AG08396 (cell line): ENCODE measurements around the gene ADAMTSL1.

Experiments used
- DNase-seq: peaks from one replicate; pipeline ENCODE4 v3.0.0; 2012; ENCODE audit warnings: low spot score, mixed read lengths

The ADAMTSL1 gene

DNA sequence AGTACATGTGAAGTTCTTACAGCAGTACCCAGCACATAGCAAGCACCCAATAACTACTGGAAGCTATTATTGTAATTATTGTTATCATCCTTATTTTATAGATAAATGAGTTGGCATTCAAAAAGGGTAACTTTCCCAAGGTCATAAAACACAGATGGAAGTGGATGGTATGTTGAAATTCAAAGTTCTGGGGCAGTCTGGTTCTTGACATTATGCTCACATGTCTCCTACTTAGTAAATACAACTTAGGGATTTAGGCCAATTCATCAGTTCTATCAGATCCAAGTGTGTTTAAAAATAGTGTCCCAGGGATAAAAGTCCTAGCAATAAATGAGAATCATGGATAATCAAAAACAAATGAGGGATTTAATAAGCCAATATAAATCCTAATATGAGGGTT lies 265.2 kb downstream of the ADAMTSL1 start:
- DNase-seq, result no peak

DNA sequence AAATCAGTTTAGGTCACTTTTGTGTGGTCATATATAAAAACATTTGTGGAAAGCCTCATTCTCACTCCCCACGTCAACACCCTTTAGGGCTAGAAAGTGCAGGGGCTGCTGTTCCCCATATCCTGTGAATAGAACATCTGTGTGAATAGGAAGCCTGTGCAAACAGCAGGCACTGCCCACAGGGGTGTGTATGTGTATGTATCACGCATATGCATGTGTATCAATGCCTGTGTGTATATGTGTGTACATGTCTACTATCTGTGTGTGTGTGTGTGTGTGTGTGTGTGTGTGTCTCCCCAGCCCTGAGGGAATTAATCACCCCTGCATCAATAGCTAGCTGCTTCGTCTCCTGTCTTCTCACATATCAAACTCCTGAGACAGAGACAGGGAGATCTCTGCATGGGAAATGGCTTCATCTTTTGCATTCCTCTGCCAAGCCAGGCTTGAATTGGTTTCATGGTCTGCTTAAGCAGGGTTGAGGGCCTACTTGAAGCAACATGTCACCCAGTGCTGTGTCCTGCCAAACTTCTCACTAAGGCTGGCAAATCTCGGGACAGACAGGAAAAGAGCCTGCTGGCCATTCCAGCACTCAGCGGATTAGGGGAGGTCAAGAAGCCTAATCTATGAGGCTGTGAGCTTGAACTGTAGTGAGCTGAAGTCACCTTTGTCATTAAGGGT lies 265.8 kb downstream of the ADAMTSL1 start:
- no peak for DNase-seq

DNA sequence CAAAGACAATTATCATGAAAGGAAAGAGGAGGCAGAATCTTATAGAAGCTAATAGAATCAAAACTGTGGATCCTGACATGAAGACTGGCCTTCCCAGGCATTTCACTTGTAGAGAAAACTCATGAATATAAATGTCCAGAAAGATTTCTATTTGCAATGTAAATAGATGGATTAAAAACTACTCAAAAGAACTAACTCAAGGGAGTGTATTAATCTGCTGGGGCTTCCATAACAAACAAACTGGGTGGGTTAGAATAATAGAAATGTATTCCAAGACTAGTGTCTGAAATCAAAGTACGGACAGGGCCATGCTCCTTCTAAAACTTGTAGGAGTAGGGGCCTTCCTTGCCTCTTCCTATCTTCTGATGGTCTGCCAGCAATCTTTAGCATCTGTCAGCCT lies 267.4 kb downstream of the ADAMTSL1 start:
- DNase-seq, result no peak

DNA sequence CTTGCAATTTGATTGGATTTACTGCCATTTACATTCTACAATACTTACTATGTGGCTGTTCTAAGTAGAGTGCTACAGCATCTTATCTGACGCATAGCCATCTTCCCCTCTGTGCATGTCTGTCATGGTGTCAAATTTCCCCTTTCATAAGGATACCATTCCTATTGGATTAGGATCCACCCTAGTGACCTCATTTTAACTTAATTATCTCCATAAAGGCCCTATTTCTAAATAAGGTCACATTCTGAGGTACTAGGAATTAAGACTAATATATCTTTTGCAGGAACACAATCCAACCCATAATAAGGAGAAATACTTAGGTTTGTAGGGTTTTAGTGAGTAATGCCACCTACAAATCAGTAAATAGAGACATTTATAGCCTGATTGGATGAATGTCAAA lies 268.0 kb downstream of the ADAMTSL1 start:
- DNase-seq, result no peak

DNA sequence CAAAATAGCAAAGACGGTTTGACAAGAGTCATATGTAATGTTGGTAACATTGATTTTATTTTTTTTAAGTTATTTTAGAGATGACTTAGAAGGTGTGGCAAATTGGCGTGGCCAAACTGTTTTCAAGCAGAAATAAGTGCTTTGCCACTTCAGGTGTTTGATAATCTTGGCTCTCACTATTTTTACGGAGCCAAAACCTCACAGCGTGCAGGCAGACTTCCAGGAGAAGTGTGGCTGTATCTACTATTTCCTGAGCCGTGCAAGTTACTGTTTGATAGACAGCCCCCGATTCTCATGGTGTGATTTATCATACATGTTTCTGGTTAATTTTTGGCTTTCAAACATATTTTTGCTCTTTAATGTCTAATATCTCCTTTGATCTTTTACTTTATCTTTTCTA lies 269.5 kb downstream of the ADAMTSL1 start:
- DNase-seq, result no peak

DNA sequence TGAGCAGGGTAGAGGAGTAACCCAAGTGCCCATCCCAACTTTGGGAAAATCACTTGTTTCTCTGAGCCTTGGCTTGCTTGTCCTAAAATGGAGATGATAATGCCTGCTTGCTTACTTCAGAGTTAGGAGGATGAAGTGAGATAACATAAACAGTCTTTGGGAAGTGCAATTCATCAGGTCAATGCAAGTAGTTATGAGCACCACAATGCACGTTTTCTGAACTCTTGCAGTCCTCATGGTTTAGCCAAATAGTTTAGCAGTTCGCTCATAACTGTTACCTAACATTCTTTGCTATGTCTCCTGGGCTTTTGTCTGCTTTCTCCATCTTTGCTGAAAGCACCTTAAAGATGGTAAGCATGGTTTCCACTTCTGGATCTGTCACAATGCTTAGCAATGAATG lies 270.0 kb downstream of the ADAMTSL1 start:
- DNase-seq, result no peak

DNA sequence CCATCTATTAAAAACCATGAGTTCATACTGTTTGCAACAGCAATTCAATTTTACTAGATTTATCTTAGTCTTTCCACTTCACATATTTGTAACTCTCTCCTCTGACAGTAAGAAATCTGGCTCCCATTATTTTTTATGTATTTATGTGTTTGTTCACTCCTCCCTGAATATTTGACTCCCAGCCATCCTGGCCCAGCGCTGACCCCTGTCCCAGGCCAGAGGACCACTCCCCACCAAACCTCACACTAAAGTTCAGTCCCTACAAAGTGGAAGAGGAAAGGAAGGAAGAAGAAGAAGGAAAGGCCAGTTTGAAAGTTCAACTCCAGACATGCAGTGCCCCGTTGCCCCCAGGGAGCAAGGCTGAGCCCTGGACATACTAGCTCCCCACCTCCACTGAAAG lies 271.8 kb downstream of the ADAMTSL1 start:
- DNase-seq, result no peak

DNA sequence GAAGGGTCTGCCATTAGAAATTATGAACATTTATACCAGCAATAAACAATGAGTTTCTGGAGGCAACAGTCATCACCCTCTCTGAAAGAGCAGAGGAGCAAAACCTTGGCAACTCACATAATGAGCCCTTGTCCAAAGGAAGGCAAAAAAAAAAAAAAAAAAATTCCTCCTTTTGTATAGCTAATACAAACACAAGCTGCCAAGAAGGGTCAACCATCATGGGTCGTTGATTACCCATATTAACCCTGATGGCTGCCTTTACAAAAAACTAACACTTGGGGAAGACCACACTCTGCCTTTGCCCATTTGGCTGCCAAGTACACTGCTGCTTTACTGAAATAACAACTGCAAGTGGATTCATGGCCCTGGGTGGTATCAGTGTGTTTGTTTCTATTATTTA lies 272.7 kb downstream of the ADAMTSL1 start:
- no peak for DNase-seq

DNA sequence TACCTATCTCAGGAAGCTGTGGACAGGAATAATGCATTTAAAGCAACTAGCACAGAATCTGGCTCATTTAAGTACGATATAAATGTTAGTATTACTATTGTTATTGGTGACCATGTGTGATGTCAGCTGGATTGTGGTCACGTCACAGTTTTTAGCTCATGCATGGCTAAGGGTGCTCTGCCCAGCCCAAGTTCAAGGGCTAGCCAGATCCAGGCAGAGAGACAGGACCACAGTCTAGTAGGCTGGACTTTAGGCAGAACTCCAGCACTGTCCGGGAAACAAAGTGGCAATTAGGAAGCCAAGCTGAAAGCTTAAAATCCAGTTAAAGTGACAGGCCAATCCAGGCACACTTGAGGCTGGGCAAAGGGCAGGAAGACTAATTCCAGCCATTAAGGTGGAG lies 273.6 kb downstream of the ADAMTSL1 start:
- DNase-seq, result peak; percentile 8

DNA sequence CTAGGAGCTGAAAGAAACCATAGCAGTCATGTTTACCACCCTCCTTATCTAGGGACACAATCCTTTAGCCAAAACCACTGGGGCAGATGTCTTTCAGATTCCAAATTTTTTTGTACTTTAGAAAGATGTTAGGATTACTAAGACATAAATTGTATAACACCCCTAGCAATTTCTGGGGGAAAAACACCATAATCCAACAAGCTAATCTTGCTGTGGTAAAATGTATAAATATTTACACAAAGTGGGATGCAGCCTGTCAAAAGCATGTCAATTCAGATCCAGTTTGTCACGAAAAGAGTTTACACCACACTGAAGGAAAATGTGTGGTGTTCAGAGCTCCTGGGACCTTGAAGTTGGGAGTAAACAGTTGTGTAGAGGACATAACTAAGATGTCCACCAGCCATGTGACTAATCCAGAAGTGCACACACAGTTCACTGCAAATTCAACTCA lies 274.3 kb downstream of the ADAMTSL1 start:
- DNase-seq, result peak; percentile 36

DNA sequence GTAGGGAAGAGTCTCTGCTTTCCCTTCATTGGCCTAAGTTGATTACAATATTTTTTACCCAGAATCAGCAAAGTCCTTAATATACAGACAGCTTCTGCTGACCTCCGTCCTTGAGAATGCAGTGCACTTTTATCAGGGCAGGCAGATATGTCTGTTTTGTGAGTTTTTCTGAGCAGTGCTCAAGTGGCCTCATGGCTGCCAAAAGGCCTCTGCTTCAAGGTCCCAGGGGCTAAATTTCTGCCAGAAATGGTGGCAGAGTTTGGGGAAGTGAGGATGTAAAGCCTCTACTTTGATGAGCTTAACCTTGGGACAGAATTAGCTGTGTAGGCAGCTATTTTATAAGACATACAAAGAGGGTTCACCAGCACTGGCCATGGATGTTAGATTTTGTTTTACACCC lies 275.8 kb downstream of the ADAMTSL1 start:
- DNase-seq, result no peak

DNA sequence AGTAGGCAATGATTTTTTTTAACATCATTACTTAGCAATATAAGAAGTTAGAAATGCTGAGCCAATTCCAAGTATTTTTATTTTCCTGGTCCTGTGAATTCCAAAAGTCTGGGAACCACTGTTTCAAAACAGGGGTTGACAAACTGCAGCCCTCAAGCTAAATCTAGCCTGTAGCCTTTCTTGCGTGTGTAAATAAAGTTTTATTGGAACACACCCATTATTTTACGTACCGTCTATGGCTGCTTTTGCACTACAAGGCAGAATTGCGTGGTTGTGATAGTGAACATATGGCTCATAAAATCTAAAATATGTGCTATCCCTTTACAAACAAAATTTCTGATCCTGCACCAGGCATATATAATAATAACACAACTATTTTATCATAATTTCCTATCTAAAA lies 280.0 kb downstream of the ADAMTSL1 start:
- no peak for DNase-seq

DNA sequence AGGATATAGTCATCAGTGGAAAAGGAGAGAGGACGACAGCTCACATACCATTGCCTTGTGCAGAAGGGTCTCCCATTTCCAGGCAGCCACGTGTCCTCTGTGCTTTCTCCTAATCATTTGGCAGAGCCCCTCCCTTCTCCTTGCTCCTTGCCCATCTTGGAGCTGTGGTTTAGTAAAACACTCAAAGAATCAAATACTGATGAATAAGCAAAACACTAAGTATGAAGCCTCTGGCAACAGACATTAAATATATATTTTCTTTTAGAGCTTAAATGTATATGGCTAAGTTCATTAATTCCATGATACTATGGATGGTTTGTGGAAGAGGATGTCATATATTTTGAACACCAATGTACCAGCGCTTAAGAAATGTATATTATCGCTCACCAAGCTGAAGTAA lies 280.6 kb downstream of the ADAMTSL1 start:
- no peak for DNase-seq

DNA sequence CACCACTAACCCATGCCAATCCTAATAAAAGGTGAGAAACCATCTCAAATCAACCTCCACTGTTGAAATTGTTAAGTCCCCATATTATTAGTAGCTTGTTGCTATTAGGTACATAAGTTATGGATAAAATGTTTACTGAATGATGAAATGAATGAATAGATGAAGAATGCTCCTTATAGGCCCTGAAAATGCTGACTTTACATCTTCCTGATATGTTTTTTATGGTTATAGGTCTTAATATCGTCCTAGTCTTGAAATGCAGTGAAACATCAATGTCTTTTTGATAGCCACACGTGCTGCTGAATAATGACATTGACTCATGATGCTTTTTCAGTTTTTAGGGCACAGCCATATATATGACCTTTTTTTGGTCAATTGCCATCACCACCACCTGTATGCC lies 281.3 kb downstream of the ADAMTSL1 start:
- no peak for DNase-seq

DNA sequence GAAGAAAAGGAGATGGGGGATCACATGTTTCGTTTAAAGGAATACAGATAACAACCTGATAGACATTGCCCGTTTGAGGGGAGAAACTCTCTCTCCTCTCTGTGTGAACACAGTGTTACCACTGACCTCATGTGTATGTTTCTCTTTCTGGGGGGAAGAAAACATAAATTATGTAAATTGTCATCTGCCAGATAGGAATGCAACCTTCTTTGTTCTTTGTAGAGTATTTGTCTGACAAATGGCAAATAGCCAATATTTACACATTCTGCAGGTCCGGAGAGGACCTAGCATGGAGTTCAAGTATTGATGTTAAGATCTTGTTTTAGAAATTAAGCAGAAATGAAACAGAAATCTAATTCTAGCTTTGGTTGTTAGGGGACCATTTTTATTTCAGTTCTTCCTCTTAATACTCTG lies 282.8 kb downstream of the ADAMTSL1 start:
- DNase-seq, result no peak

DNA sequence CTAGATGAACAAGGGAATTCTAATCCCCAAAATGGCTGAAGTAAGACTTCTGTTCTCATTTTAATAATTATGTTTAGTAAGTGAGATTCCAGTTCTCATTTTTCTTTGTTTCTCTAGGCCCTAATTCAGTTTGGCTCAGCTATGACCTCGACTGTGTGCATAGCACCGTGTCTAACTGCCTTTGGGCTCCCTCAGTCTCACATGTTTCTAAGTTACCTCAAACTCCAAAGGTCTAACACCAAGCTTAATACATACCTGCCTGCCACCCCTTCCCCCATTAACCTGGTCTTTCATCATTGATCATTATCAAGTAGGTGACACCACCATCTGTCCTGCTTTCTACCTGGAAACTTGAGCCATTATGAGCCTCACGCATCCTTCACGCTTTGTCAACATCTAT lies 285.9 kb downstream of the ADAMTSL1 start:
- no peak for DNase-seq

DNA sequence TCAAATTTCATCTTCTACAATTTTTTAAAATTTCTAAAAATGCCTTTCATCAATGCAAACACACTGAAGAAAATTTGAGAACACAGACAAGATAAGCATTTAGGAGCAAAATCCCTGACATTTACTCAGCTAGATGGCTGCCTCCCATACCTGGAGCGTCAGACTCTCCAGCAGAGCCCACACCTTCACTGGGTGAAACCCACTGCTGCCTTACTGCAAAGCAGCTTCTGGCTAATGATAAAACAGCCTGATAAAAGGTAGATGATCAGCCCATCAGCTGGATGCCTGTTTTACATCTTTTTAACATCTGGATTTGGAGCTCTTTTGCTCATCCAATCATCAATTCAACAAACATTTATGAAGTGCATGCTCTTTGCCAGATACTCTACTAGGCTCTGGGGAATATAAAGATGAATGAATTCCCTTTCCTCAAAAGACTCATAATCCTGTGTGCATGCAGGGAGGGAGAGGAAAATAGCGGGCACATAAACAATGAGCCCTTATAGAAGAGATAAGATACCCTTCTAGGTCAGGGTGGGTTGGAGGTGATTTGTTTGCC lies 287.9 kb downstream of the ADAMTSL1 start:
- no peak for DNase-seq

DNA sequence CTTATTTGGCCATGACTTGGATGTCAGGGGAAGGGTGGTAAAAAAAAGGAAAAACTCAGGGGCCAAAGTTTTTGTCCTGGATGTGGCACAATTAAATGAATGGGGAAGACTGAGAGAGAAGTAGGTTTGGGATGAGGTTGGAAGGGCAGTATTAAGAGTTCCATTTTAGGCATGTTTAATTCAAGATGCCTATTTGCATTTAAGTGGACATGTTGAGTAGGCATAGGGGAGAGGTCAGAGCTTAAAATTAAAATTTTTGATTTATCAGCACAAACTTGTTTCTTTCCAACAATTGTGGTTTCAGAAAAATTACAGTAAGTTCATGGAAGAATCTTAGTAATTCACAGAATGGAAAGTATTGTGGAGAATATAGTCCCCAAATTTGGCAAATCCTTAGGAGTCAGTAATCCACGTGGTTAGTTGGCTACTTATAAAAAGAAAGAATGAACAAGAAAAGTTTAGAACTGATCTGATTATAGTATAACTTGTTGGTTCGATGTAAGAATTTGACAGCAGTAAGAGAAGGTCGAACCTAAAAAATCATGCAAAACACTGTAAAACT lies 293.1 kb downstream of the ADAMTSL1 start:
- no peak for DNase-seq

DNA sequence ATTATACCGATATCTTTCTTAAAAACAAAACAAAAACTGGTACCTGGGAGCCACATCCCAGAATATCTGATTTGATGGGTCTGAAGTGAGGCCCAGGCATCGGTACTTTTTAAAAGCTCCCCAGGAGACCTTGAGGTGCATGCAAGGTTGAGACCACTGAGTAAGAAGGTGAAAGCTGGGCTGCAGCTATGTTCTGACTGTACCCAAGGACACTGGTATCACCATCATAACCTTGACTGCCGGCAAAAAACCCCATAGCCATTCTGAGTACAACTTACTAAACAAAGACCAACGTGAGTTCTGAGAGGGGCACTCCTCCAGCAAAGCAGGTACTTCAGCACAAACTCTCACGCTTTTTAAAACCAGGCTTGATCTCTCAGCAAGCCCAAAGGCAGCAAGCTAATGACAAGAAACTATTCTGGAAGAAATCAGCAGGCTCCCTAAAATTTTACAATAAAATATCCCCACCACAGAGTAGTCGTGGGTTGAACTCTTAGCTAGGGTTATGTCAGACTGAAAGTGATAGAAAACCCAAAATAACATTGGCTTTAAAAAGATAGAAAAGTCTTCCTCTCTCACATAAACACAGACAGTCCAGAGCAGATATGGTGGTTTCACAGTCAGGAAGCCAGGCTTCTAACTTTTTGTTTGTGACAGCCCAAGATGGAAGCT lies 295.1 kb downstream of the ADAMTSL1 start:
- DNase-seq, result no peak

DNA sequence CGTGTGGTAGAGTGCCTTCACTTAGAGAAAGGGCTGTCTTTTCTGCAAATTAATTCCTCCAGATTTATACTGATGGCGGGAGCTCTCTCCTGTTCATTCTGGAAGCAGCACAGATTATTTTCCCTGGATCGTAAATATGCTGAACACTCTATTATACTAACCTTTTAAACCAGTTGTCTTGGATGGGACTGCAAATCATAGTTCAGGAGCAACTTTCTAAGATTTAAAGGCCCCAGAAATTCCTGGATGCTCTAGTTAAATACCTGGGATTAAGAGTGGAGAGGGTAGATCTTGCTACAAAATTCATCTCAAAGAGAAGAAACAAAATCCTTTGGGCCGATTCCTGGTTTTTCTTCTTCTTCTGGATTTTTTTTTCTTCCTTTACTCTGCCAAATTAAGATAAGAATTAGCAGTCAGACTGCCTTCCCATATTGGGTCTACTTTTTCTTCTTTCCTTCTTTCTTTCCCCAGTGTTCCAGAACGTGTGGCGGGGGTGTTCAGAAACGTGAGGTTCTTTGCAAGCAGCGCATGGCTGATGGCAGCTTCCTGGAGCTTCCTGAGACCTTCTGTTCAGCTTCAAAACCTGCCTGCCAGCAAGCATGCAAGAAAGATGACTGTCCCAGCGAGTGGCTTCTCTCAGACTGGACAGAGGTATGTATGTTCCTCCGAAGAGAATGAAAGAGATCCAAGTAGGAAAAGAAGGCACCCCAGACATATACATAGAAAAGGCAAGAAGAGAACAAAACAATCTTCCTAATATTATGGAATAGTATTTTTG lies 296.4 kb downstream of the ADAMTSL1 start:
- DNase-seq, result no peak

DNA sequence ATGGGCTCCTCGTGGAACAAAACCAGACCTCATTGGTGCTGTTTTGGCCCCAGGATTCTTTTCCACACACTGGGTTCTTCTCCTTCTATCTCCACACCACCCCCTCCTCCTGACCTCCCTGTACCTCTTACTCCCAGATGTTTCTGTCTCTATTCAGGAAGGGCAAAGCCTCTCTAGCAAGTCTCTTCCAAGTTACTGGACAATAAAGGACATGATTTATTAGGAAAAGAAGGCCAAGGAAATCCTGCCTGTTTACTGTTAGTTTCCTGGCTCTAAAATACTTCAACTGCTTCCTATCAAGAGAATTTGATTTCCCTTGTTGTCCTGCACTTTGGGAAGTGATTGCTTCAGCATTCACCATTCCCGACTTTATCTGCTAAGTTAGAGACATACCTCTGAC lies 297.1 kb downstream of the ADAMTSL1 start:
- DNase-seq, result no peak

DNA sequence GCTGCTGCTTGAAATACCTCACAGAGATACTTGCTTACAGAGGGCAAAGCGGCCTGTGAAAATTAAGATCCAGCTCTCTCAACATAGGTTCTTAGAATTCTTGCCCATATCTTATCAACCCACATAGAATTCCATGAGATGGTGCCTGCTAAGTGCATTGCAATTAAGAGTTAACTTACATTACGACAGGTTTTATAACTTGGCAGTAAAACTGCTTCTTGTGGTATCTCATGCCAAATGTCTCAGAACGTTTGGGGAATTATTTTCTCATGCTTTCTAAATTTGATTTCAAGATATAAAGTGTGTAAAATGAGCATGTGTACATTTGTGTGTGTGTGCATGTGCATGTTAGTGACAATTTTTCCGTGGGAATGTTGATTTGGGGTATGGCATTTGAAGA lies 297.8 kb downstream of the ADAMTSL1 start:
- DNase-seq, result no peak

DNA sequence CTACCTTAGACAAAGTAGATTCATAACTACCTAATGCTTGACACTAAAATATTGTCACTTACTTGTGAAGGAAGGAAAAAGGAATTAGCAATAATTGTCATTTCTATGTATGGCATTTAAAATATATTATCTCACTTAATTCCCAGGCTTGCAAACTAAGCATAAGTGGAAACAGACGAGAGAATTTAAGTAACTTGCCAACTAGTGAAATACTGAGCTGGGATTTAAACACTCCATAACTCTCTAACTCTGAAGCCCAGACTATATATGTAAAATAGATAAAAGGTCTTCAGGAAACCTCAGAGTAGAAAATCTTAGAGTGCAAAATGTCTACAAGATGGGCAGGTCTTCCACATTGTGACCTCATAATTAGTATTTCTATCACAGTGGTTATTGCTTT lies 301.3 kb downstream of the ADAMTSL1 start:
- no peak for DNase-seq
